Mesodermal cell (in vitro differentiated cells): Measurements from ENCODE around the gene ERBB4.

Experiments used
- H3K27ac ChIP-seq: 2 replicates; pipeline ENCODE4 v1.7.0; 2013; ENCODE audit warnings: mild to moderate bottlenecking, low read depth, low read length, moderate library complexity; ENCODE audit not compliant: severe bottlenecking
- H3K36me3 ChIP-seq: 2 replicates; pipeline ENCODE4 v1.7.1; 2013; ENCODE audit warnings: mild to moderate bottlenecking, low read length, moderate library complexity; ENCODE audit not compliant: control insufficient read depth, insufficient read depth
- H3K4me1 ChIP-seq: one replicate; pipeline ENCODE4 v1.7.1; 2013; ENCODE audit warnings: mild to moderate bottlenecking, low read length; ENCODE audit not compliant: insufficient read depth, control insufficient read depth, poor library complexity, severe bottlenecking
- H3K4me3 ChIP-seq: 2 replicates; pipeline ENCODE4 v1.7.0; 2013; ENCODE audit warnings: low read length, control low read depth, mild to moderate bottlenecking; ENCODE audit not compliant: insufficient read depth, poor library complexity, severe bottlenecking; ENCODE audit errors: extremely low read depth
- H3K9me3 ChIP-seq: 2 replicates; pipeline ENCODE4 v1.7.1; 2013; ENCODE audit warnings: mild to moderate bottlenecking, low read length, moderate library complexity; ENCODE audit not compliant: control insufficient read depth
- WGBS, 2 experiments: methylation state at CpG; one replicate each; pipeline ENCODE4 v1.1.5; 2013; ENCODE audit warnings: missing lambda C conversion rate in 2 of 2; ENCODE audit not compliant: insufficient coverage in 2 of 2; 5-methylcytosine and 5-hydroxymethylcytosine counted together

The ERBB4 gene

DNA sequence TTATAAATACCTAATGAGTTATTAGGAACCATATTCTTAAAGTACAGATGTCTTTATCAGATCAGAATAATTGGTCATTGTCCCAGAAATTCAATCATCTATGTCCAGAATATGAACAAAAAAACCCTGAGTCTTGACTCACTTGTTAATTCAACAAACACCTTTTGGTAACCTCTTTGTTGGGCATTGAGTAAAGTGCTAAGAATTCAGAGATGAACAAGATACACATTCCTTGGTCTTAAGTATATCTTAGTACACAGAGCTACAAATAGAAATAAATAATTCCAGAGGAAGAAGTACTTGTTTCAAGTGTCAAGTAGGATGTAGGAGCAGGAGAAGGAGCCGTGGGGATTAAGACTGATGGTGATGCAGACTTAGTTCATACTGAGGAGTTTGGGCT lies 1184.1 kb downstream of the ERBB4 start:
- Histone ChIP-seq H3K36me3 (no peaks in the 10 kb centered on the region), H3K9me3 (no peaks in the 10 kb centered on the region), H3K4me3 (no peak overlapping the region), H3K4me1 (no peaks in the 10 kb centered on the region), H3K27ac (no peak overlapping the region)
- 83% methylated on average over 1 of the region's 1 CpG; no CpG with 5 or more reads in 1 of the 2 experiments for WGBS, 2 experiments

GRCh38 chr2:211351987-211352386 lies 1186.6 kb downstream of the ERBB4 start:
- Histone ChIP-seq H3K9me3 (no peaks in the 10 kb centered on the region), H3K4me3 (no peak overlapping the region), H3K4me1 (no peaks in the 10 kb centered on the region), H3K36me3 (no peaks in the 10 kb centered on the region), H3K27ac (no peak overlapping the region)
- WGBS, 2 experiments, result 69 to 84% methylated on average over 1 to 3 of the region's 3 CpGs

GRCh38 chr2:211349031-211349430 lies 1189.6 kb downstream of the ERBB4 start:
- WGBS, 2 experiments, result 40 to 93% methylated on average over 1 to 2 of the region's 2 CpGs
- Histone ChIP-seq H3K4me3 (no peak overlapping the region), H3K36me3 (no peaks in the 10 kb centered on the region), H3K4me1 (no peaks in the 10 kb centered on the region), H3K9me3 (no peaks in the 10 kb centered on the region), H3K27ac (no peak overlapping the region)

DNA sequence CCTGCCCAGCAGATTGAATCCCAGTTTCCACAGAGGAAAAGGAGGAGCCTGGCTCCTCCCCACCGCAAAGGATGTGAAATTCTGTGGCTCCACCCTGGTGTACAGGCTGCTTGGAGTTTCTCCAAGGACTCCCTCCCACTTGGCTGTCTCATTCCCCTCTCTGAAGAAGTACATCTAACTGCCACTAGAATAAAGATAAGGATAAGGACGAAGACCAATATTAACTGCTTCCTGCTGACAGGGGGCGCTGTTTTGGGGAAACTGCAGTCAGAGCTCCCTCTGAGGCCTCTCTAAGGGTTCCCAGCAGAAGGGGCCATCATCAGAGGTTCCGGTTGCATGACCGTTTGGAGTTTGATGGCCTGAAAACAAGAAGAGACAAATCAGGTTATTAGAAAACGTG lies 1191.3 kb downstream of the ERBB4 start:
- Histone ChIP-seq H3K36me3 (no peaks in the 10 kb centered on the region), H3K4me1 (no peaks in the 10 kb centered on the region)
- 79 to 89% methylated on average over 4 of the region's 6 CpGs for WGBS, 2 experiments

GRCh38 chr2:211344289-211344688 lies 1194.3 kb downstream of the ERBB4 start:
- H3K9me3 ChIP-seq, result no peaks in the 10 kb centered on the region
- H3K4me3 ChIP-seq, result no peak overlapping the region
- no peaks in the 10 kb centered on the region for H3K4me1 ChIP-seq
- no peaks in the 10 kb centered on the region for H3K36me3 ChIP-seq
- no peak overlapping the region for H3K27ac ChIP-seq

More for the DNA sequence above, 1191.3 kb downstream of the ERBB4 start:
- H3K4me3 ChIP-seq, result no peak overlapping the region
- no peak overlapping the region for H3K27ac ChIP-seq
- H3K9me3 ChIP-seq, result no peaks in the 10 kb centered on the region

GRCh38 chr2:211333377-211333776 lies 1205.2 kb downstream of the ERBB4 start:
- Histone ChIP-seq H3K4me1 (no peaks in the 10 kb centered on the region), H3K36me3 (no peaks in the 10 kb centered on the region), H3K27ac (no peak overlapping the region), H3K9me3 (no peaks in the 10 kb centered on the region), H3K4me3 (no peak overlapping the region)
- WGBS, 2 experiments, result no CpG with 5 or more reads among the region's 1 CpG

DNA sequence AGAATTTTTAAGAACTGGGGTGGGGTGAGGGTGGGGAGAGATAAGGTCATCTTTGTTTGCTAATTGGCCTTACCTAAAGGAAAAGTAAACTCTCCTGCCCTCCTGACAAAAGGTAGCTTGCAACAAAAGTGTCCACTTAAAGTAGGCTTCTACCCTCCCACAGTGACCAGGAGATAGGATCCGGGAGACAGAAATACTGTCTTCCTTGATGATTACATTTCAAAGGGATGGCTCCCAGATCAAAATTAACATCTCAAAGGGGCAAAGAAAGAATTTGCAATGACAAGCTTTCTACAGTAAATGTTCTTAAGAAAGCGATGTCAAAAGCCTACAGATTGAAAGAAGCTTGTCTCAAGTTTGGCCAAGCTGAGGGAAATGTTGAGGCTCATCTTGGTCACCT lies 1206.9 kb downstream of the ERBB4 start:
- Histone ChIP-seq H3K36me3 (no peaks in the 10 kb centered on the region), H3K9me3 (no peaks in the 10 kb centered on the region), H3K27ac (no peak overlapping the region), H3K4me1 (no peaks in the 10 kb centered on the region), H3K4me3 (no peak overlapping the region)
- 22 to 44% methylated on average over 1 of the region's 2 CpGs for whole genome bisulfite sequencing, 2 experiments

GRCh38 chr2:211329882-211330281 lies 1208.7 kb downstream of the ERBB4 start:
- H3K9me3 ChIP-seq, result no peaks in the 10 kb centered on the region
- no peak overlapping the region for H3K27ac ChIP-seq
- 89 to 92% methylated on average over 9 to 10 of the region's 10 CpGs for WGBS, 2 experiments
- no peaks in the 10 kb centered on the region for H3K4me1 ChIP-seq
- no peak overlapping the region for H3K4me3 ChIP-seq
- H3K36me3 ChIP-seq, result no peaks in the 10 kb centered on the region

DNA sequence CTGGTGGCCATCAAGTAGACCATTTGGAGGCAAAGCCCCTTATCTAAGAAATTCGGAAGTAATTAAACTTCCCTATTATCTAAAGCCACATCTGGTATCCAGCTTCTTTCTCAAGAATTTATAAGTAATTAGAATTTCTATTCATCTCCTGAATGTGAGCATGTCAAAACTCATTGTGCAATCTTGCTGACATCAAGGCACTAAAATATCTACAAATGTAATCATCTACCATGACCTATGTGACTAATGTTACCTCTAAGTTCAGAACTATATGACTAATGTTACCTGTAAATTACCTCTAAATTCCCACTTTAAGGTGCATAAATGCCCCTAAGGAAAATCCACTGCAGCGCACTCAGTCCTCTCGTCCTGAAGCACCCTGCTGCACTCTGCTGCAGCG lies 1209.2 kb downstream of the ERBB4 start:
- WGBS, 2 experiments, result 78% methylated on average over 3 of the region's 4 CpGs; no CpG with 5 or more reads in 1 of the 2 experiments
- Histone ChIP-seq H3K9me3 (no peaks in the 10 kb centered on the region), H3K4me3 (no peak overlapping the region), H3K27ac (no peak overlapping the region), H3K36me3 (no peaks in the 10 kb centered on the region), H3K4me1 (no peaks in the 10 kb centered on the region)

GRCh38 chr2:211328126-211328525 lies 1210.5 kb downstream of the ERBB4 start:
- Histone ChIP-seq H3K27ac (no peak overlapping the region), H3K4me1 (no peaks in the 10 kb centered on the region), H3K4me3 (no peak overlapping the region), H3K36me3 (no peaks in the 10 kb centered on the region), H3K9me3 (no peaks in the 10 kb centered on the region)
- WGBS, 2 experiments, result no CpG with 5 or more reads among the region's 2 CpGs
